22Rv1 (cell line): ENCODE data around the gene SKIDA1.

ENCODE experiments used
- H3K27ac ChIP-seq: fragments of 450-650 bp; 2 replicates; pipeline ENCODE4 v1.5.1; 2017
- CTCF ChIP-seq: fragments of 450-650 bp; IDR thresholded peaks from 2 replicates; pipeline ENCODE4 v1.5.1; 2017; ENCODE audit warnings: mild to moderate bottlenecking
- ZFX ChIP-seq: fragments of 450-650 bp; IDR thresholded peaks from 2 replicates; pipeline ENCODE4 v1.6.1; 2017; ENCODE audit warnings: antibody characterized with exemption, borderline replicate concordance

Gene SKIDA1

GRCh38 chr10:21496343-21497176, 28.9 kb downstream of the SKIDA1 start:
- TF ChIP-seq CTCF (peak; percentile 71), ZFX (no peak)
- H3K27ac ChIP-seq, result peak overlapping the region; percentile 67

GRCh38 chr10:21495752-21496342, 29.6 kb downstream of the SKIDA1 start:
- TF ChIP-seq ZFX, result no peak
- TF ChIP-seq CTCF, result peak; percentile 91

GRCh38 chr10:21495002-21495751, 30.3 kb downstream of the SKIDA1 start:
- peak overlapping the region; percentile 67 for H3K27ac ChIP-seq
- no peak for TF ChIP-seq CTCF
- no peak for TF ChIP-seq ZFX

More at GRCh38 chr10:21495752-21496342, 29.6 kb downstream of the SKIDA1 start:
- H3K27ac ChIP-seq, result peak overlapping the region; percentile 67

GRCh38 chr10:21494191-21495001, 31.1 kb downstream of the SKIDA1 start:
- TF ChIP-seq CTCF (no peak), ZFX (no peak)
- H3K27ac ChIP-seq, result no peak overlapping the region

GRCh38 chr10:21493784-21494183, 31.7 kb downstream of the SKIDA1 start:
- H3K27ac ChIP-seq, result no peak overlapping the region
- TF ChIP-seq CTCF, result no peak
- TF ChIP-seq ZFX, result no peak

GRCh38 chr10:21492421-21492820, 33.1 kb downstream of the SKIDA1 start:
- H3K27ac ChIP-seq, result no peak overlapping the region
- TF ChIP-seq CTCF (no peak), ZFX (no peak)
